ENCODE measurements around the gene VRK1. TPM values are rescaled to one million over a fixed set of nuclear protein-coding genes. Genes with fewer than 3 reads are reported as not detected.

The VRK1 gene
- total and polyA plus RNA-seq, 10 of the 15 experiments (the other 5 are each of a cell fraction or from before 2014, with no cell fraction given) = 50.9 to 137 (median 84.7) TPM

- Histone ChIP-seq H3K27ac (ENCODE audit: control insufficient read depth, insufficient read depth) (no peak overlapping the region), H3K4me2 (ENCODE audit: control insufficient read depth, insufficient read depth) (no peak overlapping the region), H3K4me3 (no peak overlapping the region), H3K79me2 (ENCODE audit: control insufficient read depth, insufficient read depth, low read length) (no peaks in the 10 kb centered on the region), H3K9me3 (replicated peaks; ENCODE audit: control insufficient read depth, insufficient read depth, low read length) (no peaks in the 10 kb centered on the region; the same call in 2 of the 3 replicates), H3K4me1 (ENCODE audit: control insufficient read depth, insufficient read depth, low read length) (no peaks in the 10 kb centered on the region), H3K9ac (ENCODE audit: control insufficient read depth, insufficient read depth, low read length) (no peak overlapping the region), H4K20me1 (ENCODE audit: control insufficient read depth, insufficient read depth) (no peaks in the 10 kb centered on the region), H3K27me3 (replicated peaks in 1 of 2; ENCODE audit: control insufficient read depth in 2 of 2, insufficient read depth in 2 of 2, low read length in 1 of 2) (no peaks in the 10 kb centered on the region), H2AFZ (ENCODE audit: control insufficient read depth, low read depth, low read length) (no peak overlapping the region), H3K36me3 (ENCODE audit: control insufficient read depth in 2 of 2, insufficient read depth in 2 of 2, low read length in 1 of 2) (no peaks in the 10 kb centered on the region)
- RAD21 ChIA-PET (ENCODE audit: unreplicated experiment) = no interaction called here
- in situ Hi-C loops (cut with MboI) (no loop called here), intact Hi-C loops (cut with micrococcal nuclease; ENCODE audit: unreplicated experiment) (no loop called here)
- no peak for DNase-seq (ENCODE audit: low read depth, low spot score)
- no peak for ATAC-seq
- BruUV-seq (replicated peaks) = no TSS peak
- FAIRE-seq = no peak
- SMC1A ChIA-PET (ENCODE audit: uncharacterized antibody, unreplicated experiment) = no interaction called here
- no peak for TF ChIP-seq BCLAF1 (IDR thresholded peaks at IDR 0.05)
- TF ChIP-seq SREBF1 (IDR thresholded peaks at IDR 0.05; ENCODE audit: low read length) = no peak
- no peak for TF ChIP-seq ATF7 (IDR thresholded peaks at IDR 0.05; ENCODE audit: low read depth)
- TF ChIP-seq MEF2B (IDR thresholded peaks at IDR 0.05; ENCODE audit: partially characterized antibody, poor library complexity, severe bottlenecking) = no peak
- no peak for TF ChIP-seq TAF1 (IDR thresholded peaks at IDR 0.05; ENCODE audit: borderline replicate concordance, low read depth, low read length)
- TF ChIP-seq ZNF592 (IDR thresholded peaks at IDR 0.05) = no peak
- no peak for TF ChIP-seq NR2C1 (IDR thresholded peaks at IDR 0.05)
- TF ChIP-seq POU2F2 (IDR thresholded peaks at IDR 0.05; ENCODE audit: borderline replicate concordance, low read depth, low read length) = no peak
- TF ChIP-seq HDAC6 (IDR thresholded peaks at IDR 0.05; ENCODE audit: unreplicated experiment) = no peak
- TF ChIP-seq ESRRA (IDR thresholded peaks at IDR 0.05; ENCODE audit: low read length) = no peak
- CTCF ChIA-PET = no interaction called here
- POLR2A ChIA-PET = no interaction called here
- 98% methylated on average over 8 of the region's 8 CpGs for WGBS (ENCODE audit: insufficient coverage, insufficient replicate concordance, low lambda C conversion rate, missing lambda C conversion rate)
Measured at GRCh38 chr14:96922986-96923385, 125.8 kb downstream of the VRK1 start.

All from GM12878 (cell line).